Astrocyte of the spinal cord (primary cell): ENCODE results near the gene LAP3.
"Not testable (repeated sequence)": the region's sequence is repeated elsewhere in the genome, so short reads cannot be mapped to it uniquely, and the experiment has no call there.

ENCODE experiments used
- DNase-seq: peaks from one replicate; pipeline ENCODE4 v3.0.0; 2011; ENCODE audit warnings: low read depth, low spot score
- H3K4me3 ChIP-seq: 2 replicates; pipeline ENCODE4 v1.5.1; 2011; ENCODE audit warnings: low read depth, mild to moderate bottlenecking, low read length, moderate library complexity
- in situ Hi-C: cut with HindIII; loops from 2 replicates; pipeline ENCODE4 v1.10.0; 2017; ENCODE audit warnings: low sequenced_read_pairs
- TF ChIP-seq, protein P1 (sequence below): IDR thresholded peaks from 2 replicates; pipeline ENCODE4 v1.5.1; 2012; ENCODE audit warnings: low read depth, mild to moderate bottlenecking, low read length, inconsistent platforms

The LAP3 gene

DNA sequence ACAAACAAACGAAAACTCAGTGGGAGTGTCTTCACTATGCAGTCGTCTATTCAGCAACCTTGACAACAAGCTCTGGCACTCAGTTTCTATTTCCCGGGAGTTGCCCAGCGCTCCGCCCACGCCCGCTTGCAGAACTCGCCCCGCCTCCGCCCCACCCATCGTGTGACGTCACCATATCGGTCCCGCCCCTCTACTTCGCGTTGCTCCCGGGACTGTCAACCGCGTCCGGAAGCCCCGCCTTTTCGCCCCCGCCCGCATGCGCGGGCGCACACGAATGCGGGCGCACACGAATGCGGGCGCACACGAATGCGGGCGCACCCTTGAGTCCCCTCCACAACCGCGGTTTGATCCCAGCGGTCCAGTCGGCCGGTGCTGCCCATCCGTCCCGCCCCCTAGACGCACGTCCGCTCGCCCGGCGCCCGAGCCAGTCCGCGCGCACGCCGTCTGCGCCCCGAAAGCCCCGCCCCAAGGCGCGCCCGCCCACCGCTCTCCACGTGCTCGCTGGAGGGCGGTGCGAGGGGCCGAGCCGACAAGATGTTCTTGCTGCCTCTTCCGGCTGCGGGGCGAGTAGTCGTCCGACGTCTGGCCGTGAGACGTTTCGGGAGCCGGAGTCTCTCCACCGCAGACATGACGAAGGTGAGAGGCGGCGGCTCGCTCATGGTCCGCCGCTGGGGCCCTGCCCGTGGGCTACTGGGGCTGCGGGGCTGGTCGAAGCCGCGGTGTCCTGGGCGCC is at the start of gene LAP3:
TSS of gene LAP3 (plus strand) at position 267 of the 733 bp plus-strand sequence. CDS start at position 535, 268 bp downstream.
- in situ Hi-C loops = no loop called here
- DNase-seq = peak; percentile 97
- peak within 1 kb of the TSS; percentile 70 for H3K4me3 ChIP-seq
- TF ChIP-seq, protein P1, sequence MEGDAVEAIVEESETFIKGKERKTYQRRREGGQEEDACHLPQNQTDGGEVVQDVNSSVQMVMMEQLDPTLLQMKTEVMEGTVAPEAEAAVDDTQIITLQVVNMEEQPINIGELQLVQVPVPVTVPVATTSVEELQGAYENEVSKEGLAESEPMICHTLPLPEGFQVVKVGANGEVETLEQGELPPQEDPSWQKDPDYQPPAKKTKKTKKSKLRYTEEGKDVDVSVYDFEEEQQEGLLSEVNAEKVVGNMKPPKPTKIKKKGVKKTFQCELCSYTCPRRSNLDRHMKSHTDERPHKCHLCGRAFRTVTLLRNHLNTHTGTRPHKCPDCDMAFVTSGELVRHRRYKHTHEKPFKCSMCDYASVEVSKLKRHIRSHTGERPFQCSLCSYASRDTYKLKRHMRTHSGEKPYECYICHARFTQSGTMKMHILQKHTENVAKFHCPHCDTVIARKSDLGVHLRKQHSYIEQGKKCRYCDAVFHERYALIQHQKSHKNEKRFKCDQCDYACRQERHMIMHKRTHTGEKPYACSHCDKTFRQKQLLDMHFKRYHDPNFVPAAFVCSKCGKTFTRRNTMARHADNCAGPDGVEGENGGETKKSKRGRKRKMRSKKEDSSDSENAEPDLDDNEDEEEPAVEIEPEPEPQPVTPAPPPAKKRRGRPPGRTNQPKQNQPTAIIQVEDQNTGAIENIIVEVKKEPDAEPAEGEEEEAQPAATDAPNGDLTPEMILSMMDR = no peak

DNA sequence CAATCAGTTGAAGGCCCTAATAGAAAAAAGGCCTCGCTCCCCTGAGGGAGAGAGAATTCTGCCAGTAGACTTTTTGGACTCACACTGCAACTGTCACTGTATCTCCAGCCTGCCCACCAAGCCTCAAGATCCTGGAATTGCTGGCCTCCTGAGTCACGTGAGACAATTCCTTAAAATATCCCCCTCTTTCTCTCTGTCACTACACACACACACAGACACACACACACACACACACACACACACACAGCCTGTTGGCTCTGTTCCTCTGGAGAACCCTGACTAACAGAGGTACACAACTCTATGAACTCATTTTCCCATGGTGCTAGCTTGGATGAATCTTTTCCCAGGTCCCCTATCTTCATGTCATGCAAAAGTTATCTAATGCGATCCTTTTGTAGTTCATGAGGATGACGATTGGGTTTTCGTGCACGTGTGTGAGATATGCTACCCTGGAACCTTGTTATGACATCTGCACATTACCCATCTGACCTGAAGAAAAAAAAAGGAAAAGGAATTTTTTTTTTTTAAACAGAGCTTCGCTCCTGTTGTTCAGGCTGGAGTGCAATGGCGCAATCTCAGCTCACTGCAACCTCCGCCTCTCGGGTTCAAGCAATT is 48.3 kb upstream of the LAP3 start:
- H3K4me3 ChIP-seq = no peak overlapping the region
- DNase-seq = no peak
- in situ Hi-C loops = no loop called here
- TF ChIP-seq, protein P1 = no peak

DNA sequence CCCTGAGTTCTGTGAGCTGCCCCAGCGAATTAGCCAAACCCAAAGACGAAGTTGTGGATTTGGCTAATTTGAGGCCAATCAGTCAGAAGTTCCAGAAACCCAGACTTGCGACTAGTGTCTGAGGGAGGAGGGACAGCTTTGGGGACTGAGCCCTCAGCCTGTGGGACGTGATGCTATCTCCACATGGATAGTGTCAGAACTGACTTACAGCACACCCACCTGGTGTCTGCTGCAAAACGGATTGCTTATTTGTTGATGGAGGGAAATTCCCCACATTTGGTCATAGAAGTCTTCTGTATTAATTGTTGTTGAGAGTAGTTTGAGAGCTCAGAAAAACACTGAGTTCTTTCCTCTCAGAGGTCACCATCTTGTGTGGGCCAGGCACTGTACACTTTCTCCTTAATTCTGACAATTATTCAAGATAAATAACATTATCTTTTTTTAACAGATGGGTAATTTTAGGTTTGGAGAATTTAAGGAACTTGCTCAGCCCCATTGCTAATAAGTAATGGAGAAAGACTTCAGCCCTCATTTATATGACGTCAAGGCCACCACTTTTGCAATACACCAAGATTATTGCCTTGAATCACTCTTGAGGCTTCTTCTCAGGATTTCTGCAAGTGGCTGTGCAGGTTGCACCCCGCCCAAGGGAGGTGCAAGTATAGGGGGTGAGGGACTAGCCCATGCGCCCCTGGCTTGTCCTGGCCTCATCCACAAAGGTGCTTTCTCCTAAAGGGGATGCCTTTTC is 45.3 kb upstream of the LAP3 start:
- no peak for DNase-seq
- TF ChIP-seq, protein P1 = no peak
- in situ Hi-C loops = no loop called here
- no peak overlapping the region for H3K4me3 ChIP-seq

DNA sequence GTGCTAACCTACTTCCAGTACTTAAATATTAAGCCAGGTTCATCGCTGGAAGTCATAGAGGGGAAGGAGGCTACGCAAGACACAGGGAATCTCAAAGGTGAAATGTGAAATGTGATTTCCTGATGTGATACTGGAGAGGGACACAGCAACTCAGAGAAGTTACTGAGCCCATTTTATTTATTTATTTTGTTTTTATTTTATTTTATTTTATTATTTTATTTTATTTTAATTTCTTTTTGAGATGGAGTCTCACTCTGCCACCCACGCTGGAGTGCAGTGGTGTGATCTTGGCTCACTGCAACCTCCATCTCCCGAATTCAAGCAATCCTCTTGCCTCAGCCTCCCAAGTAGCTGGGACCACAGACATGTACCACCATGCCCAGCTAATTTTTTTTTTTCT is 42.3 kb upstream of the LAP3 start:
- no peak overlapping the region for H3K4me3 ChIP-seq
- DNase-seq = no peak
- in situ Hi-C loops = no loop called here
- TF ChIP-seq, protein P1 = no peak

DNA sequence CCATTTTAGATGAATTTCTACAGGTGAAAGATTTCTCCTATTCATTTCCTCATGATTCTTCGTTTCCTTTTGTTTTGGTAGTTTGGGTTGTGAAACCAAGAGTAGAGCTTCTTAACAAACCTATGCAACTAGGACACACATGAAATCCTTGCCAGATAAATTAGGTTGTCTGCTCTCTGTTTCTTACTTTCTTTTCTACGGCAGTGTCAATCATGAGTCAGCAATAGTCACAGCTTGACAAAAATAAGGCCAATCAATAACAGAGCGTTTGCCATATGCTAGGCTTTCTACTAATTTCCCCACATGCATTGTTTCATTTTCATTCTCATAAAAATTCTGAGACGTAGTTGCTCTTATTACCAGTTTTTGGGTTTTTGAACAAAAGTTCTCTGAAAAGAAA is 41.8 kb upstream of the LAP3 start:
- in situ Hi-C loops = no loop called here
- no peak overlapping the region for H3K4me3 ChIP-seq

DNA sequence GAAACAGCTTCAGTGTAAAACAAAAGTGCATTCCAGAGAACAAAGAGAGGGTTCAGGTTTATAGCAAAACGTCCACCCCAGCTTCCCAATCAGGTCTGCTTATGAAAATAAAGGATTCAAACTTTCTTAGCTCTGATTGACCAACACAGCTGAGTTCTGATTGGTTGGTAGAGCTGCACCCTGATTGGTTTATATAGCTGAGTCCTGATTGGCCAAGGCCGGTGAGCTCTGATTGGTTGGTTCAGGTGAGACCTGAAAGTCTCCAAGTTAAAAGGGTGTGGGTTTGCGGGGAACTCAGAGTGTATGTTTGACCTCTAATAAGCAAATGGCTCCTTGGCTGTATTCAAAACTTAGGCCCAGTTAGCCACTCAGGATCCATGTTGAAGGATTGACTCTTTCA is 41.1 kb upstream of the LAP3 start:
- H3K4me3 ChIP-seq = no peak overlapping the region
- TF ChIP-seq, protein P1 = no peak
- in situ Hi-C loops = no loop called here
- no peak for DNase-seq

More for the DNA sequence above, 41.8 kb upstream of the LAP3 start:
- TF ChIP-seq, protein P1 = no peak
- DNase-seq = no peak

DNA sequence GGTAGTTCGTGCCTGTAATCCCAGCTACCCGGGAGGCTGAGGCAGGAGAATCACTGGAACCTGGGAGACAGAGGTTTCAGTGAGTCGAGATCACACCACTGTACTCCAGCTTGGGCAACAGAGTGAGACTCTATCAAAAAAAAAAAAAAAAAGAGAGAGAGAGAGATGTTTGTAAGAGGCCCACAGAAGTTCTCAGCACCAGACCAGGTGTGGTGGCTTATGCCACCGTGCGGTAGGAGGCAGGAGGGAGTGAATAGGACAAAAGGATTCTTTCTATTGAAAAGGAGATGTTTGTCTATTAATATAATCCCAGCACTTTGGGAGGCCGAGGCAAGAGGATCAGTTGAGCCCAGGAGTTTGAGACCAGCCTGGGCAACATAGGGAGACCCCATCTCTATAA is 39.9 kb upstream of the LAP3 start:
- in situ Hi-C loops = not testable (repeated sequence)

More for the DNA sequence above, 39.9 kb upstream of the LAP3 start:
- DNase-seq, H3K4me3 ChIP-seq: not testable (repeated sequence)
